ENCODE measurements around the gene NELFB. TPM values are rescaled to one million over a fixed set of nuclear protein-coding genes. Genes with fewer than 3 reads are reported as not detected.

NELFB gene
- total RNA-seq, 2 experiments from 2014 or later = 62.6 to 74.8 TPM

- H2AFZ ChIP-seq (ENCODE audit: low read length) = no peak overlapping the region
- intact Hi-C loops (cut with micrococcal nuclease; ENCODE audit: unreplicated experiment) = no loop called here
- no peak overlapping the region for H3K4me3 ChIP-seq (ENCODE audit: low read depth, low read length, poor library complexity, severe bottlenecking)
- no peak for TF ChIP-seq CTCF (conservative IDR thresholded peaks at IDR 0.05; ENCODE audit: low read length)
- TF ChIP-seq EZH2phosphoT487 (IDR thresholded peaks at IDR 0.05; ENCODE audit: borderline replicate concordance, low read depth, low read length) = no peak
- POLR2A ChIA-PET = no interaction called here
- H3K79me2 ChIP-seq (ENCODE audit: insufficient read depth, low read depth, low read length) = no peaks in the 10 kb centered on the region
- no peak overlapping the region for H3K27ac ChIP-seq (ENCODE audit: low read depth, low read length, poor library complexity, severe bottlenecking)
- DNase-seq (ENCODE audit: low spot score) = no peak
- H3K9me2 ChIP-seq (ENCODE audit: insufficient read depth, low read length) = no peaks in the 10 kb centered on the region
- H3K36me3 ChIP-seq (ENCODE audit: insufficient read depth, low read length) = no peaks in the 10 kb centered on the region
- CTCF ChIA-PET (ENCODE audit: unreplicated experiment) = no interaction called here
- no TSS peak for BruUV-seq (replicated peaks)
- H3K4me2 ChIP-seq (ENCODE audit: low read length) = no peak overlapping the region
- peaks cover 12% of the 10 kb centered on the region for H3K4me1 ChIP-seq (ENCODE audit: insufficient read depth, low read length, poor library complexity, severe bottlenecking)
- no peaks in the 10 kb centered on the region for H4K20me1 ChIP-seq (ENCODE audit: insufficient read depth, low read length)
- H3K9me3 ChIP-seq (ENCODE audit: low read length) = no peaks in the 10 kb centered on the region
Measured at GRCh38 chr9:137229903-137230704, 25.0 kb upstream of the NELFB start.

- no peak within 1 kb of the TSS for H3K4me2 ChIP-seq (ENCODE audit: low read length)
- H4K20me1 ChIP-seq (ENCODE audit: insufficient read depth, low read length) = no peaks in the 10 kb centered on the region
- no peak for DNase-seq (ENCODE audit: low spot score)
- no peak within 1 kb of the TSS for H3K27ac ChIP-seq (ENCODE audit: low read depth, low read length, poor library complexity, severe bottlenecking)
- no peaks in the 10 kb centered on the region for H3K79me2 ChIP-seq (ENCODE audit: insufficient read depth, low read depth, low read length)
- CTCF ChIA-PET (ENCODE audit: unreplicated experiment) = interaction anchor here (0.5 kb wide), 1 partner anchor 163 kb away, joined by 4 read pairs; no protein-coding TSS in a partner anchor
- no peak for TF ChIP-seq CTCF (conservative IDR thresholded peaks at IDR 0.05; ENCODE audit: low read length)
- TF ChIP-seq EZH2phosphoT487 (IDR thresholded peaks at IDR 0.05; ENCODE audit: borderline replicate concordance, low read depth, low read length) = no peak
- no TSS peak for BruUV-seq (replicated peaks)
- no peaks in the 10 kb centered on the region for H3K36me3 ChIP-seq (ENCODE audit: insufficient read depth, low read length)
- H3K4me3 ChIP-seq (ENCODE audit: low read depth, low read length, poor library complexity, severe bottlenecking) = no peak within 1 kb of the TSS
- no peaks in the 10 kb centered on the region for H3K9me3 ChIP-seq (ENCODE audit: low read length)
- POLR2A ChIA-PET = no interaction called here
- H3K9me2 ChIP-seq (ENCODE audit: insufficient read depth, low read length) = no peaks in the 10 kb centered on the region
- intact Hi-C loops (cut with micrococcal nuclease; ENCODE audit: unreplicated experiment) = no loop called here
- no peak within 1 kb of the TSS for H2AFZ ChIP-seq (ENCODE audit: low read length)
- peaks cover 18% of the 10 kb centered on the region for H3K4me1 ChIP-seq (ENCODE audit: insufficient read depth, low read length, poor library complexity, severe bottlenecking)
Measured at GRCh38 chr9:137230705-137231371, 24.3 kb upstream of the NELFB start, which contains the start of gene SLC34A3. TSS of gene SLC34A3 (plus strand) at chr9:137230901. CDS start at chr9:137231703, 802 bp downstream.
